ENCODE data around the gene ASAH2.
"Not testable (repeated sequence)": the region's sequence is repeated elsewhere in the genome, so short reads cannot be mapped to it uniquely, and the experiment has no call there.

Gene ASAH2

GRCh38 chr10:50251394-50251793, at the start of gene ASAH2:
ASAH2 (minus strand) TSS chr10:50251516; CDS start chr10:50248610, 2,906 bp downstream.
- no peak for DNase-seq

GRCh38 chr10:50299948-50300669, 48.8 kb upstream of the ASAH2 start:
- no peak for DNase-seq

- no peak for DNase-seq
Measured at GRCh38 chr10:50295367-50295766, 44.1 kb upstream of the ASAH2 start.

- no peak for DNase-seq
Measured at GRCh38 chr10:50294582-50294981, 43.3 kb upstream of the ASAH2 start.

GRCh38 chr10:50293513-50294313, 42.4 kb upstream of the ASAH2 start:
- DNase-seq, result no peak

- no peak for DNase-seq
Measured at GRCh38 chr10:50291261-50291850, 40.0 kb upstream of the ASAH2 start.

GRCh38 chr10:50289196-50289595, 37.9 kb upstream of the ASAH2 start:
- no peak for DNase-seq

- no peak for DNase-seq
Measured at GRCh38 chr10:50286996-50287803, 35.9 kb upstream of the ASAH2 start.

GRCh38 chr10:50286517-50286916, 35.2 kb upstream of the ASAH2 start:
- DNase-seq, result no peak

GRCh38 chr10:50281967-50282522, 30.7 kb upstream of the ASAH2 start:
- DNase-seq, result no peak

GRCh38 chr10:50281210-50281966, 30.1 kb upstream of the ASAH2 start:
- DNase-seq, result no peak

GRCh38 chr10:50280049-50280841, 28.9 kb upstream of the ASAH2 start:
- no peak for DNase-seq

GRCh38 chr10:50279489-50279888, 28.2 kb upstream of the ASAH2 start:
- DNase-seq, result no peak

- peak; percentile 74 for DNase-seq
Measured at GRCh38 chr10:50275650-50276235, 24.4 kb upstream of the ASAH2 start.

- no peak for DNase-seq
Measured at GRCh38 chr10:50272531-50272930, 21.2 kb upstream of the ASAH2 start.

- no peak for DNase-seq
Measured at GRCh38 chr10:50271564-50272250, 20.4 kb upstream of the ASAH2 start.

- DNase-seq, result not testable (repeated sequence)
Measured at GRCh38 chr10:50267877-50268276, 16.6 kb upstream of the ASAH2 start.

GRCh38 chr10:50262625-50263024, 11.3 kb upstream of the ASAH2 start:
- DNase-seq, result not testable (repeated sequence)

- DNase-seq, result no peak
Measured at GRCh38 chr10:50260791-50261281, 9.5 kb upstream of the ASAH2 start.

- no peak for DNase-seq
Measured at GRCh38 chr10:50254479-50254878, 3.2 kb upstream of the ASAH2 start.
